Fibroblast of villous mesenchyme (primary cell): ENCODE results near the gene ASTL. TPM values are rescaled to one million over a fixed set of nuclear protein-coding genes. Genes with fewer than 3 reads are reported as not detected.

Experiments
- DNase-seq: peaks from one replicate; pipeline ENCODE4 v3.0.0-alpha.2; 2010; ENCODE audit warnings: low read depth
- H3K4me3 ChIP-seq: 2 replicates; pipeline ENCODE4 v1.5.1; 2011; ENCODE audit warnings: low read depth, mild to moderate bottlenecking, low read length
- CTCF ChIP-seq: IDR thresholded peaks from 2 replicates; pipeline ENCODE4 v1.5.1; 2012; ENCODE audit warnings: low read depth, mild to moderate bottlenecking, low read length; ENCODE audit not compliant: insufficient read depth
- total RNA-seq: library from RNA; depleted of rRNA; stranded (reverse); fragments of >200 nt; gene quantifications from 2 replicates; pipeline ENCODE4 v1.2.3, GENCODE V29; 2012

The ASTL gene
- total RNA-seq, 1 donor, result not detected

GRCh38 chr2:96140941-96141623, 2.8 kb upstream of the ASTL start:
- no peak for DNase-seq
- no peak overlapping the region for H3K4me3 ChIP-seq
- TF ChIP-seq CTCF, result no peak

- no peak for TF ChIP-seq CTCF
- H3K4me3 ChIP-seq, result no peak overlapping the region
- DNase-seq, result no peak
Measured at GRCh38 chr2:96139181-96139758, 968 bp upstream of the ASTL start.

GRCh38 chr2:96137321-96138178, 752 bp downstream of the ASTL start:
- H3K4me3 ChIP-seq, result no peak overlapping the region
- TF ChIP-seq CTCF, result no peak
- DNase-seq, result no peak

- no peak for DNase-seq
- H3K4me3 ChIP-seq, result no peak overlapping the region
- no peak for TF ChIP-seq CTCF
Measured at GRCh38 chr2:96136129-96136720, 2.1 kb downstream of the ASTL start.

- no peak for DNase-seq
- TF ChIP-seq CTCF, result no peak
- no peak overlapping the region for H3K4me3 ChIP-seq
Measured at GRCh38 chr2:96135621-96136020, 2.7 kb downstream of the ASTL start.

- no peak for TF ChIP-seq CTCF
- no peak overlapping the region for H3K4me3 ChIP-seq
- no peak for DNase-seq
Measured at GRCh38 chr2:96135171-96135570, 3.1 kb downstream of the ASTL start.
